ENCODE results near the gene UBASH3B. TPM values are rescaled to one million over a fixed set of nuclear protein-coding genes. Genes with fewer than 3 reads are reported as not detected.

Gene UBASH3B
- total RNA-seq, 1 experiment from 2014 or later = 8.0 TPM

DNA sequence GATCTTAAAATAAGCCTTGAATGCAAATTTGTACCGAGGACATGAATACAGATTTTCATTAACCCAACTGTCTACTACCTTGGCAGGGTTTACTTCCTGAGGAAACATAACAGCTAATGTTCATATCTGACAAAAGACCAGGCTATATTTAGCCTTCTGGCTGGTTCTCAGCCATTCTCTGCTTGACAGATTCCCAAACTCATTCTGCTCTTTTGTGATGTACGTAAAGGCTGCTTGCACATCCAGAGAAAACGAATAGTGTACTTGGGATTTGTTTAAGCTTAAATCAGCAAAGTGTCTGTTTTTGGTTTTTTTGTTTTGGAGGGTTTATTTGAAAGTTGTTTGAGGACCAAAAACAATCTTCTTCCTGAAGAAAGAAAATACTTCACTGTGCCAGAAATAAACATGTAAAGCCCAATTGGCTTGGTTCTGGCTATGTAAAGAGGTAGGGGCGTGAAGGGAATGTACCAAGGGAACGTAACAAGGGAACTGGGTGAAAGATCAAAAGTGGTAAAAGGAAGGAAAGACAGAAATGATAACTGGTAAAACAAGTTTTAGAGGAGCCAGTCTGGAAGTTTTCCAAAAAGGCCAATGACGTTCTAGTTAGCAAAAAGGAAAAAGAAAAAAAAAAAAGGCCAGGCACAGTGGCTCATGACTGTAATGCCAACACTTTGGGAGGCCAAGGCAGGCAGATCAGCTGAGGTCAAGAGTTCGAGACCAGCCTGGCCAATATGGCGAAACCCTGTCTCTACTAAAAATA lies 161.4 kb downstream of the UBASH3B start:
- no peaks in the 10 kb centered on the region for H3K27me3 ChIP-seq (ENCODE audit: insufficient read depth, low read length)
- H3K23me2 ChIP-seq (ENCODE audit: insufficient read length, low read depth, low read length, poor library complexity, severe bottlenecking) = peaks cover 5% of the 10 kb centered on the region
- H3K79me2 ChIP-seq (ENCODE audit: insufficient read depth, low read length) = no peaks in the 10 kb centered on the region
- H3T11ph ChIP-seq (ENCODE audit: low read length) = no peak overlapping the region
- Mint-ChIP-seq H3K9me3 (peaks cover 32 to 39% of the 10 kb centered on the region in 2 experiments), H3K27ac (peak overlapping the region in 1 of 3 experiments; percentile 11; a peak in 1 of 7 replicates), H3K36me3 (ENCODE audit: insufficient read depth in 1 of 3, low read depth in 3 of 3) (peaks cover 10 to 41% (median 26%) of the 10 kb centered on the region in 3 experiments), H3K4me1 (peaks cover 30 to 38% of the 10 kb centered on the region in 2 experiments), H3K27me3 (ENCODE audit: low read depth) (no peaks in the 10 kb centered on the region), H3K4me3 (no peak overlapping the region)
- no peak overlapping the region for H3K27ac ChIP-seq (ENCODE audit: insufficient read length, low read depth, low read length)
- peaks cover 6% of the 10 kb centered on the region for H3K4me1 ChIP-seq (ENCODE audit: insufficient read depth, low read length)
- TF ChIP-seq, protein P1, sequence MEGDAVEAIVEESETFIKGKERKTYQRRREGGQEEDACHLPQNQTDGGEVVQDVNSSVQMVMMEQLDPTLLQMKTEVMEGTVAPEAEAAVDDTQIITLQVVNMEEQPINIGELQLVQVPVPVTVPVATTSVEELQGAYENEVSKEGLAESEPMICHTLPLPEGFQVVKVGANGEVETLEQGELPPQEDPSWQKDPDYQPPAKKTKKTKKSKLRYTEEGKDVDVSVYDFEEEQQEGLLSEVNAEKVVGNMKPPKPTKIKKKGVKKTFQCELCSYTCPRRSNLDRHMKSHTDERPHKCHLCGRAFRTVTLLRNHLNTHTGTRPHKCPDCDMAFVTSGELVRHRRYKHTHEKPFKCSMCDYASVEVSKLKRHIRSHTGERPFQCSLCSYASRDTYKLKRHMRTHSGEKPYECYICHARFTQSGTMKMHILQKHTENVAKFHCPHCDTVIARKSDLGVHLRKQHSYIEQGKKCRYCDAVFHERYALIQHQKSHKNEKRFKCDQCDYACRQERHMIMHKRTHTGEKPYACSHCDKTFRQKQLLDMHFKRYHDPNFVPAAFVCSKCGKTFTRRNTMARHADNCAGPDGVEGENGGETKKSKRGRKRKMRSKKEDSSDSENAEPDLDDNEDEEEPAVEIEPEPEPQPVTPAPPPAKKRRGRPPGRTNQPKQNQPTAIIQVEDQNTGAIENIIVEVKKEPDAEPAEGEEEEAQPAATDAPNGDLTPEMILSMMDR (conservative IDR thresholded peaks at IDR 0.05) = no peak
- no peaks in the 10 kb centered on the region for H3K79me1 ChIP-seq (ENCODE audit: insufficient read depth, low read depth, low read length, poor library complexity, severe bottlenecking)
- no peak overlapping the region for H3K56ac ChIP-seq (ENCODE audit: insufficient read length, low read depth, low read length)
- no peak overlapping the region for H2BK120ac ChIP-seq (ENCODE audit: low read depth, low read length, poor library complexity, severe bottlenecking)
- H4K8ac ChIP-seq (replicated peaks; ENCODE audit: insufficient read length, low read depth, low read length) = no peak overlapping the region
- no CpG with 5 or more reads among the region's 8 CpGs for WGBS (ENCODE audit: extremely low coverage, insufficient read length, low lambda C conversion rate)
- H3K9me3 ChIP-seq (ENCODE audit: control insufficient read depth, low read depth, low read length) = peaks cover 8% of the 10 kb centered on the region
- DNase-seq = no peak
- no peak overlapping the region for H2AFZ ChIP-seq (ENCODE audit: low read length)
- H4K91ac ChIP-seq (ENCODE audit: insufficient read length, low read depth, low read length) = no peak overlapping the region
- H2AK5ac ChIP-seq (ENCODE audit: insufficient read length, low read length) = no peak overlapping the region
- no peaks in the 10 kb centered on the region for H4K20me1 ChIP-seq (ENCODE audit: control insufficient read depth, insufficient read depth, insufficient read length)
- H2BK20ac ChIP-seq (ENCODE audit: low read depth, low read length, poor library complexity, severe bottlenecking) = no peak overlapping the region
- H3K23ac ChIP-seq (ENCODE audit: insufficient read length, low read depth, low read length) = no peak overlapping the region
- no peak overlapping the region for H3K14ac ChIP-seq (ENCODE audit: insufficient read depth, low read length)
- H2BK12ac ChIP-seq (ENCODE audit: insufficient read length, low read depth, low read length) = no peak overlapping the region
- no peak overlapping the region for H4K5ac ChIP-seq (ENCODE audit: insufficient read length, low read depth, low read length)
- no peak overlapping the region for H3K4me2 ChIP-seq (ENCODE audit: insufficient read depth, insufficient read length, low read length)
- H3K4ac ChIP-seq (ENCODE audit: low read depth, low read length) = no peak overlapping the region
- H2BK5ac ChIP-seq (ENCODE audit: insufficient read length, low read length) = no peak overlapping the region
- H2BK15ac ChIP-seq (ENCODE audit: low read depth, low read length) = no peak overlapping the region
- H3K9ac ChIP-seq (ENCODE audit: extremely low read depth, insufficient read length, low read length) = no peak overlapping the region
- H3K18ac ChIP-seq (ENCODE audit: insufficient read length, low read depth, low read length) = no peak overlapping the region
